KMS-11 (cell line): ENCODE results near the gene SGPP2.

Source experiments
- H2AFZ ChIP-seq: fragments of 200-600 bp; sonication (generic); 2 replicates; pipeline ENCODE4 v1.6.1; 2016; ENCODE audit warnings: antibody characterized with exemption, mixed run types, low read depth
- H3K27ac ChIP-seq: fragments of 200-600 bp; sonication (generic); 2 replicates; pipeline ENCODE4 v1.6.1; 2016; ENCODE audit warnings: mild to moderate bottlenecking, mixed run types
- H3K27me3 ChIP-seq: fragments of 200-600 bp; sonication (generic); 2 replicates; pipeline ENCODE4 v1.6.1; 2017; ENCODE audit warnings: mild to moderate bottlenecking, low read depth, mixed run types, moderate library complexity; ENCODE audit not compliant: insufficient read depth
- H3K36me3 ChIP-seq: fragments of 200-600 bp; sonication (generic); 2 replicates; pipeline ENCODE4 v1.6.1; 2017; ENCODE audit warnings: mild to moderate bottlenecking, mixed run types; ENCODE audit not compliant: insufficient read depth
- H3K4me1 ChIP-seq: fragments of 200-600 bp; sonication (generic); 2 replicates; pipeline ENCODE4 v1.6.1; 2016; ENCODE audit warnings: mild to moderate bottlenecking, low read depth, mixed run types; ENCODE audit not compliant: poor library complexity, severe bottlenecking
- H3K4me2 ChIP-seq: fragments of 200-600 bp; sonication (generic); 2 replicates; pipeline ENCODE4 v1.7.0; 2016; ENCODE audit warnings: mild to moderate bottlenecking, mixed run types
- H3K4me3 ChIP-seq: fragments of 200-600 bp; sonication (generic); IDR thresholded peaks from 2 replicates; pipeline ENCODE4 v1.6.1; 2017; ENCODE audit warnings: low read depth, low read length, mixed read lengths; ENCODE audit not compliant: insufficient read depth
- H3K79me2 ChIP-seq: fragments of 200-600 bp; sonication (generic); 2 replicates; pipeline ENCODE4 v1.6.1; 2016; ENCODE audit warnings: low read depth, mixed run types; ENCODE audit not compliant: insufficient read depth
- H3K9ac ChIP-seq: fragments of 200-600 bp; sonication (generic); 2 replicates; pipeline ENCODE4 v1.6.1; 2016; ENCODE audit warnings: mild to moderate bottlenecking, mixed run types
- H4K20me1 ChIP-seq: fragments of 200-600 bp; sonication (generic); 2 replicates; pipeline ENCODE4 v1.6.1; 2016; ENCODE audit warnings: mild to moderate bottlenecking, mixed run types; ENCODE audit not compliant: insufficient read depth
- TF ChIP-seq, protein P1 (sequence below): fragments of 200-600 bp; sonication (generic); conservative IDR thresholded peaks from 2 replicates; pipeline ENCODE4 v1.6.1; 2017; ENCODE audit warnings: low read depth, mild to moderate bottlenecking, antibody characterized with exemption, low read length, moderate library complexity, mixed read lengths

SGPP2 gene

GRCh38 chr2:222423186-222423585 is 1.2 kb upstream of the SGPP2 start:
- Histone ChIP-seq H3K4me1 (no peaks in the 10 kb centered on the region), H3K4me3 (no peak overlapping the region), H3K79me2 (no peaks in the 10 kb centered on the region), H2AFZ (no peak overlapping the region), H3K27ac (no peak overlapping the region), H3K36me3 (no peaks in the 10 kb centered on the region), H3K27me3 (no peaks in the 10 kb centered on the region), H3K9ac (no peak overlapping the region), H4K20me1 (no peaks in the 10 kb centered on the region), H3K4me2 (no peak overlapping the region)
- TF ChIP-seq, protein P1, sequence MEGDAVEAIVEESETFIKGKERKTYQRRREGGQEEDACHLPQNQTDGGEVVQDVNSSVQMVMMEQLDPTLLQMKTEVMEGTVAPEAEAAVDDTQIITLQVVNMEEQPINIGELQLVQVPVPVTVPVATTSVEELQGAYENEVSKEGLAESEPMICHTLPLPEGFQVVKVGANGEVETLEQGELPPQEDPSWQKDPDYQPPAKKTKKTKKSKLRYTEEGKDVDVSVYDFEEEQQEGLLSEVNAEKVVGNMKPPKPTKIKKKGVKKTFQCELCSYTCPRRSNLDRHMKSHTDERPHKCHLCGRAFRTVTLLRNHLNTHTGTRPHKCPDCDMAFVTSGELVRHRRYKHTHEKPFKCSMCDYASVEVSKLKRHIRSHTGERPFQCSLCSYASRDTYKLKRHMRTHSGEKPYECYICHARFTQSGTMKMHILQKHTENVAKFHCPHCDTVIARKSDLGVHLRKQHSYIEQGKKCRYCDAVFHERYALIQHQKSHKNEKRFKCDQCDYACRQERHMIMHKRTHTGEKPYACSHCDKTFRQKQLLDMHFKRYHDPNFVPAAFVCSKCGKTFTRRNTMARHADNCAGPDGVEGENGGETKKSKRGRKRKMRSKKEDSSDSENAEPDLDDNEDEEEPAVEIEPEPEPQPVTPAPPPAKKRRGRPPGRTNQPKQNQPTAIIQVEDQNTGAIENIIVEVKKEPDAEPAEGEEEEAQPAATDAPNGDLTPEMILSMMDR, result no peak

DNA sequence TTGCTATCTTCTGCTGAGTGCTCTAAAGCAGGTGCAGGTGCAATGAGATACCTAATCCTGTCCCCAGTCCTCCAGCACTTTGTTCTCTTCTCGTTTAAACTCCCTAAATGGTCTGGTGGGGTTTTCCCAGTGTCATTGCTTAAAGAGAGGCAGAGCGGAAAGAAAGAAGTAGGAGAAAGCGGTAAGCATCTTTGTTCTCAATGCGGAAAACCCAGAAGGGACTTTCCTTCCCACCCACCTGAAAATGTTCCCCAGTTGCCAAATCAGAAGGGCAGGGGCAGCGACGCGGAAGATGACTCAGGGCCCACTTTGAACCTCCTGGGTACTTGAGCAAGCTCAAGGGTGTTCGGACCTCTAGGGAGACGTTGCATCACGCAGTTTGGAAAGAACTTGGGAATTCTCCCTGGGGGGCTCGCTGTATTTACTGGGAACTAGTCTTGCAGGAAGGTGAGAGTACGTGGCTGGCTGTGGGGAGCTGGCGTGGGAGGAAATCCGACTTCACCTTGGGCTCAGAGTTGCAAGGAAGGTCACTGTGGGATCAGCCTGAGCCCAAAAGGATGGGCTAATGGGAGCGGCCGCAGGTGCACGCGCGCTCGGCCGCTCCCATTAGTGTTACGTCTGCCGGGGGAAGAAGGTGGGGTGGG is 589 bp upstream of the SGPP2 start:
- no peaks in the 10 kb centered on the region for H3K4me1 ChIP-seq
- no peak overlapping the region for H3K9ac ChIP-seq
- H3K4me2 ChIP-seq, result peak overlapping the region; percentile 42
- H3K36me3 ChIP-seq, result no peaks in the 10 kb centered on the region
- no peak overlapping the region for H3K27ac ChIP-seq
- H2AFZ ChIP-seq, result peak overlapping the region; percentile 61
- H3K79me2 ChIP-seq, result no peaks in the 10 kb centered on the region
- no peaks in the 10 kb centered on the region for H4K20me1 ChIP-seq
- TF ChIP-seq, protein P1, result no peak
- no peak overlapping the region for H3K4me3 ChIP-seq
- H3K27me3 ChIP-seq, result no peaks in the 10 kb centered on the region

GRCh38 chr2:222424729-222425671 is 657 bp downstream of the SGPP2 start:
- no peak overlapping the region for H3K27ac ChIP-seq
- no peaks in the 10 kb centered on the region for H3K36me3 ChIP-seq
- H4K20me1 ChIP-seq, result no peaks in the 10 kb centered on the region
- H3K4me3 ChIP-seq, result no peak overlapping the region
- H3K9ac ChIP-seq, result no peak overlapping the region
- no peaks in the 10 kb centered on the region for H3K79me2 ChIP-seq
- TF ChIP-seq, protein P1, result no peak
- no peak overlapping the region for H3K4me2 ChIP-seq
- no peaks in the 10 kb centered on the region for H3K4me1 ChIP-seq
- no peak overlapping the region; the same call in 1 of the 2 replicates for H2AFZ ChIP-seq
- H3K27me3 ChIP-seq, result no peaks in the 10 kb centered on the region

- Histone ChIP-seq H2AFZ (no peak overlapping the region), H3K9ac (no peak overlapping the region), H3K4me2 (no peak overlapping the region), H3K36me3 (no peaks in the 10 kb centered on the region), H3K79me2 (no peaks in the 10 kb centered on the region), H3K4me3 (no peak overlapping the region), H3K27ac (no peak overlapping the region), H3K27me3 (no peaks in the 10 kb centered on the region), H4K20me1 (no peaks in the 10 kb centered on the region), H3K4me1 (no peaks in the 10 kb centered on the region)
- TF ChIP-seq, protein P1, result no peak
These were observed 3.4 kb downstream of the SGPP2 start for GRCh38 chr2:222427646-222428301.
